ENCODE data around the gene ZNF619.
"Not testable (repeated sequence)": the region's sequence is repeated elsewhere in the genome, so short reads cannot be mapped to it uniquely, and the experiment has no call there.

Gene ZNF619

DNA sequence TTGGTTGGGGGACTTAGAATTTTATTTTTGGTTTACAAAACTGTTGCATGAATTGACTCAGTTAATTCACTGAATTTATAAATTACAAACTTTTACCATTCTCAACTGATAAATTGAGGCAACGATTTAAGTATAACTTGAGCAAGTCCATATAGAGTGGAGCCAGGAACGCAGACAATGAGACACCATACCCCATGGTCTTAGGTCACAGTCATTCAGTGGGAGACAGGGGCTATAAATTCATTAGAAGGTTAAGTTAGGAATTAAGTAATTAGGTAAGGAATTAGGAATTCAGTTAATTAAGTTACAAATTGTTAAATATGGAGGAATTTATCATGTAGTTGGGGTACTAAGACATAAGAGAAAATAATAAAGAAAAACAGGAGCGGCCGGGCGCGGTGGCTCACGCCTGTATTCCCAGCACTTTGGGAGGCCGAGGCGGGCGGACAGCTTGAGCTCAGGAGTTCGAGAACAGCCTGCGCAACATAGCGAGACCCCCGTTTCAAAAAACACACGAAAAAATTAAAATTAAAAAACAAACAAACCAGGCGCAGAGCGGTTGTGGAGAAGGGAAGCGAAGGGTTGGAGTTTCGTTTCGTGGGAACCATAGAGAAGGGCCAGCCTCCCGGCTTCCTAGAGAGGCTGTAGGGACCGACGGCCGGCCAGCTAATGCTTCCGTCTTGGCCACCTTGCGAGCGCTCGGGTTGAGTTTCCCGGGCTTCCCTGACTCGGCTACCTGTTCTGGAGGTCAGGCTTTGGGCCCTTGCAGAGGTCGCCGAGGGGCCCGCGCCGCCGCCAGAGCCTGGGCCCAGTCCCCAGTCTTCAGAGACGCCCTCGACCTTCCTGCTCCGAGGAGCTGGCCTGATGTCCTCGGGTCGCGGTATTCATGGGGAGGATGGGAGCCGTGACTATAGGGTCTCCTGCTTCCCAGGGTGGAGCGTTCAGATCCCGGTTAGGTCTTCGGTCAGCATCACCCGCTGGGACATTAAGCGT is at the start of gene ZNF619:
Gene ZNF619 (plus strand): TSS at position 645 of the 993 bp plus-strand sequence. CDS start 858 bp downstream, outside the sequence.
- DNase-seq, result peak; percentile 73 to 77

- no peak for DNase-seq
Observed at GRCh38 chr3:40432793-40433192, 44.1 kb upstream of the ZNF619 start.

GRCh38 chr3:40437889-40438288 is 39.0 kb upstream of the ZNF619 start:
- DNase-seq, result no peak

- DNase-seq, result no peak
Observed at GRCh38 chr3:40445062-40445461, 31.9 kb upstream of the ZNF619 start.

DNA sequence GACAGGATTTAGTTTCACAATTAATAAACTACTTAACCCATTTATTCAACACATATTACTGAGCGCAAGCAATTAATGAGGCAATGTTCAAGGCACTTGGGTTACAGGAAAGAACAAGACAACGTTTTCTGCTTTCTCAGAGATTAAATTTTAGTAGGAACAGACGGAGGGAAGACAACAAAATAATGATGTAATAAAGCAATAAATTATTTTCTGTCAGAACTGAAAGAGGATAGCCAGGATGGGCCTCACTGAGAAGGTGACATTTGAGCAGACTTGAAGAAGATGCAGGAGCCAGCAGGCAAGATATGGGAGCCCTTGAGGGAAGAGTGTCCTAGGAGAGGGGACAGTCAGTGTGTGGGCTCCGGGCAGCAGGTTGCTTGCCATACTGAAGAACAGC is 31.0 kb upstream of the ZNF619 start:
- DNase-seq, result no peak

DNA sequence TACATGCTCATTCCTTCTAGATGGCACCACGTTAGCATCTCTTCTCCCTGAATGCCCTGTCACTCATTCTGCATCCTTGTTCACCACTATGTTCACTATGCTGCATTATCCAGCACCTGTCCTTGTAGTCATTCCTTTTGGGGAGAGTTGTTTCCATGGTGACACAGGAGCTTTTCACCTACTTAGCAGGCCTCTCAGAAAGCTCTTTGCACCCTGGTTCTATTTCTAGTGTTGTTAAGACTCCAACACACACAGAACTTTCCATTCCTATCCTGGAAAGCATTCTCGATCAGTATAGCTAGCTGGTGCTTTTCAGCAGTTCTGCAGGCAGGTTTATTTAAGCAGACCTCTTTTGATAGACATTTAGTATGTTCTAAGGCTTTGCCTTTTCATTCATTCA is 26.5 kb upstream of the ZNF619 start:
- no peak for DNase-seq

- DNase-seq, result no peak
Observed at GRCh38 chr3:40451551-40451950, 25.4 kb upstream of the ZNF619 start.

DNA sequence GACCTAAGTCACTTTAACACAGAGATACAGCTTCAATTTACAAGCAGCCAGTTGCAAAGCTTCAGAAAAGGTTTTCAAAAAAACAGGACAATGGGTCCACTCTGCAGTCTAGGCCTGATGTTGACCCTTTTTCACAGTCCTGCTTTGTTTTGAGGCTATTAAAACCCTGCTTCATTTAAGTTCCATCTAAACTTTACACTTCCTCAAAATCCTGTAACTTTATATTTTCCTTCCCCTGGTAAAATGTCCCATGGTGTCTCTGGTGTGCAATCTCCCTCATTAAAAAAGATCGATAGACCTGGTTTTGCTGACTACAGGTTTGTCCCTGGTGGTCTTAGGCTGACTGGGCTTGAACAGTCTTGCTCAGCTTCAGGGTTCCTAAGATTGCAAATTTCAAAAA is 24.9 kb upstream of the ZNF619 start:
- no peak for DNase-seq

- no peak for DNase-seq
Observed at GRCh38 chr3:40452562-40452875, 24.4 kb upstream of the ZNF619 start.

DNA sequence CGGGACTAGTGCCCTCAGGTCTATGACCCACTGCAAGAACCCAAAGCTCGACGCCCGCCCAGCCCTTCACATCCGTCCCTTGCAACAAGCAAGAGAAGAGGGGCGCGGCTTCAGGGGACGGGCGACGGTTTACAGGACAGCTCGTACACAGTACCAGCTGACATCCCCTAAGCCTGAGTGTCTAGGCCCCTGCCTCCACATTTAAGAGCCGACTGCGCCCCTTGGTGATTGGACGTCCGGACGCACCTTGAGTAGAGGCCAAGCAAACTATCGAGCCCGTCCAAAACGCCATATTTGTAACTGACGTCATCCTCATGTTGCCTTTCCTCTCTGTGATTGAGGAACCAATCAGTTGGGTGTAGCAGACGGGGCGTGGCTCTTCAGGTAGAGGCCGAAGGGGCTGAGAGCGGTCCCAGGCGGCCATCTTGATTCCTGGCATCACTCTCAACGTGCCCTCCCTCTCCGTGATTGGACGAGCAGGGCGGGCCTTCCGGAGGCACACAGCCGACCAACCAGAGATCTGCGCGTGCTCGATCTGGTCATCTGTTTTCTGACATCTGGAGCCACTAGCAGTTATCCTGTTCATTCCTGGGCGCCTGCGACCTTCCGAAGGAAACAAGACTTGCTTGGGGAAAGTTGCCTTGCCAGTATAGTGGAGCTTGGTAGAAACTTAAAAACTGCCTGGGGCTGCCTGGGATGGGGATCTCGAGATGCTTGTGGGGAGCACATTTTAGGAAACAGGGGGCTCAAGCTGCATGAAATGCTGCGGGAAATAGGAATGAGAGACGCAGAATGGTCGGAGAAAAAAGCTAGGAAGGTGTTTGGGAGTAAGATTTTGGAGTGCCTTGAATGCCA is 23.8 kb upstream of the ZNF619 start:
- peak; percentile 97 to 98 for DNase-seq

GRCh38 chr3:40453933-40454332 is 23.0 kb upstream of the ZNF619 start:
- DNase-seq, result no peak

GRCh38 chr3:40455328-40455727 is 21.6 kb upstream of the ZNF619 start:
- no peak for DNase-seq

DNA sequence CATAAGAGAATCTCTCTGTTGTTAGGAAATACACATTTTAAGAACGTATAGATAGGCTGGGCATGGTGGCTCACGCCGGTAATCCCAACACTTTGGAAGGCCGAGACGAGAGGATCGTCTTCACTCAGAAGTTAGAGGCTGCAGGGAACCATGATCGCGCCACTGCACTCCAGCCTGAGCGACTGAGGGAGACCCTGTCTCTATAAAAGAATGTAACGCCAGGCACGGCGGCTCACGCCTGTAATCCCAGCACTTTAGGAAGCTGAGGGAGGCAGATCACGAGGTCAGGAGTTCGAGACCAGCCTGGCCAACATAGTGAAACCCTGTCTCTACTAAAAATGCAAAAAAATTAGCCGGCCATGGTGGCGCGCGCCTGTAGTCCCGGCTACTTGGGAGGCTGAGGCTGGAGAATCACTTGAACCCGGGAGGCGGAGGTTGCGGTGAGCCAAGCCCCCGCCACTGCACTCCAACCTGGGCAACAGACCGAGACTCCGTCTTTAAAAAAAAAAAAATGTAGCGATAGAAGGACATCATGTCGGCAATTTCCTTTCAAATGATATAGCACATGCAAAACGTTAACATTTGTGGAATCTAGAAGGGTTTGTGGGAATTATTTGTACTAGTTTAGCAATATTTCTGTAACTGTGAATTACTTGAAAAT is 20.5 kb upstream of the ZNF619 start:
- no peak for DNase-seq

DNA sequence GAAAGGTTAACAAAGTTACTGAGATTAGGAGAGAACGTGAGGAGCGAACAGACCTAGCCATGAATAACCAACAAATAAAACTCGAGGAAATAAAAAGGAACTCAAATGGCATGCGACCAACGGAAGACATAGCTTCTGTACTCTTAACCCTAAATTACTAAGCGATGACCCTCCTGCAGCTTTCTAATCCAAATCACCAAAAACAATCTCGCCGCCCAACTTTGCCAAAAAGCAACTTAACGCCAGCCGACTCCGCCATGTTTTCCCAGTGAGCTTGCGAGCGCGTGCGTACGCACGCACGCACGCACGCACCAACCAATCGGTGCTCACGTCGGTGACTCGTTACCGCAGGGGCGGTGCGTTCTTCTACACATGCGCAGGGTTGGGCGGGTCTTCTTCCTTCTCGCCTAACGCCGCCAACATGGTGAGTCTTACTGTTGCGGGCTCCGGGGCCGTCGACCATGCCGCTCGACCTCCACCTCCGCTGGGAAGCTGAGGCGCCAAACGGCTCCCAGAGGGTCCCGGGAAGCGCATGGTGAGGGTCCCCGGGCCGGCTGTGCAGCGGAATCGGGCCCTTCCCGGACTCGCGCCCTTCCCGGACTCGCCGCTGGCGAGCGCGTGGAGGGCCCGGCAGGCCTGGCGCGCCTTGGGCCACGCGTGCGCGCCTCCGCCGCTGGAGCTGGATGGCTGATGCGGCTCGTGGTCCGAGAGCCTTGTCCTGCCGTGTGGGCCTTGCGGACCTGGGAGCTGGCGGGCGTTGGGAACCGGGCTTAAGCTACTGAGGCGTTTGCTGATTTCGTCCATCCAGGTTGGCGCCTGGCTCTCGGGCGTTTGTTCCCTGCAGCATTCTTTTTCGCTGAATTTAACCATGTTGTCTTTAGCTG is 19.7 kb upstream of the ZNF619 start, which contains the start of gene RPL14:
Gene RPL14 (plus strand): TSS at position 400 of the 884 bp plus-strand sequence. CDS start 133 bp downstream, at position 533.
- peak; percentile 95 for DNase-seq

GRCh38 chr3:40458473-40458872 is 18.4 kb upstream of the ZNF619 start:
- DNase-seq, result no peak

DNA sequence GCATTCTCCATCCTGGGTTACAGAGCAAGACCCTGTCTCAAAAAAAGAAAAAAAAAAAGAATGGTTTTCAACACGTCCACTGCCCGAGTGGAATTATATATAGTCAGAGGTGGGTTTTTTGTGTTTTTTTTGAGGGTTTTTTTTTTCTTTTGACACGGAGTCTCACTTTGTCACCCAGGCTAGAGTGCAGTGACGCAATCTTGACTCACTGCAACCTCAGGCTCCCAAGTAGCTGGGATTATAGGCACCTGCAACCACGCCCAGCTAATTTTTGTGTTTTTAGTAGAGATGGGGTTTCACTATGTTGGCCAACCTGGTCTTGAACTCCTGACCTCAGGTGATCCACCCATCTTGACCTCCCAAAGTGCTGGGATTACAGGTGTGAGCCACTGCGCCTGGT is 16.4 kb upstream of the ZNF619 start:
- DNase-seq, result not testable (repeated sequence)

DNA sequence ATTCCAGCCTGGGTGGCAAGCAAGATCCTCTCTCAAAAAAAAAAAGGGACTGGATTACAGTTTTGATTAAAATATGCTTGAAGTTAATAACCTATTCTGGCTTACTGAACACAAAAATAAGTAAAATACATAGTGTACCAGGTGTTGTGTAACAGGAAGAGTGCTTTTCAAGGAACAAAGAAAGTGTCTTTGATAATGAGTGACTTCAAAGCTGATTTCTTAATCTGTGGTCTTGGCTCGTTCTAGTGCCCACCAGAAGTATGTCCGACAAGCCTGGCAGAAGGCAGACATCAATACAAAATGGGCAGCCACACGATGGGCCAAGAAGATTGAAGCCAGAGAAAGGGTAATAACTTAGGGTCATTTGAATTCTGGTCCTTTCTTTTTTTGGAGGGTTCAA is 15.8 kb upstream of the ZNF619 start:
- DNase-seq, result no peak

- DNase-seq, result not testable (repeated sequence)
Observed at GRCh38 chr3:40462838-40463237, 14.1 kb upstream of the ZNF619 start.

DNA sequence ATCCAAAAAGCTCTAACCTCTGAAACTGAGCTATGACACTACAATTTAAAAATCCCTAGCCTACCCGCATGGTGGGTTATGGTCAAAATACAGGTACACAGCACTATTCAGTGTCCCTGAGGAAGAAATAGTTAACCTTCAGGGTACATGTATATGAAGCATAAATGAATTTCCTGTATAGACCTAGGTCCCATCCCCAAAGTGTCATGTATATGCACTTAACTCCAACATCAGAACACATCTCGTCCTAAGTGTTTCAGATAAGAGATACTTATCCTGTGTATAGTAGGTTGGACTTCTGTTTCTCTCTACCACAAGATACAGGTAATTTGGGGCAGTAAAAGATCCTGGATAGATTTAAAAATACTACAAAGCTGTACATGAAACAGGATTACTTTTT is 13.3 kb upstream of the ZNF619 start:
- DNase-seq, result no peak

GRCh38 chr3:40464339-40465110 is 12.4 kb upstream of the ZNF619 start:
- DNase-seq, result peak; percentile 15 to 60

- no peak for DNase-seq
Observed at GRCh38 chr3:40465111-40465407, 11.9 kb upstream of the ZNF619 start.
